MM.1S (cell line): Measurements from ENCODE around the gene TMCO4.

Source experiments
- DNase-seq: peaks from one replicate; pipeline ENCODE4 v3.0.0-alpha.2; 2015
- H2AFZ ChIP-seq: fragments of 300-600 bp; sonication (generic); 2 replicates; pipeline ENCODE4 v1.6.0; 2016; ENCODE audit warnings: antibody characterized with exemption, low read length
- H3F3A ChIP-seq: fragments of 300-600 bp; sonication (generic); 2 replicates; pipeline ENCODE4 v1.6.1; 2016; ENCODE audit warnings: mild to moderate bottlenecking, antibody characterized with exemption, low read length, moderate library complexity, mixed read lengths; ENCODE audit not compliant: insufficient read depth
- H3K27ac ChIP-seq: fragments of 300-600 bp; sonication (generic); 2 replicates; pipeline ENCODE4 v1.5.1; 2016; ENCODE audit warnings: mild to moderate bottlenecking, low read length
- H3K27me3 ChIP-seq: fragments of 300-600 bp; sonication (generic); replicated peaks from 2 replicates; pipeline ENCODE4 v1.6.0; 2016; ENCODE audit warnings: low read length; ENCODE audit not compliant: insufficient read depth
- H3K36me3 ChIP-seq: fragments of 300-600 bp; sonication (generic); replicated peaks from 2 replicates; pipeline ENCODE4 v1.6.1; 2016; ENCODE audit warnings: mild to moderate bottlenecking, low read length, mixed read lengths; ENCODE audit not compliant: insufficient read depth
- H3K4me1 ChIP-seq: fragments of 300-600 bp; sonication (generic); 2 replicates; pipeline ENCODE4 v1.6.1; 2016; ENCODE audit warnings: low read length, mixed read lengths
- H3K4me2 ChIP-seq: fragments of 300-600 bp; sonication (generic); 2 replicates; pipeline ENCODE4 v1.6.0; 2016; ENCODE audit warnings: low read depth, low read length
- H3K4me3 ChIP-seq: fragments of 300-600 bp; sonication (generic); 2 replicates; pipeline ENCODE4 v1.5.1; 2016; ENCODE audit warnings: low read length, mixed read lengths
- H3K79me2 ChIP-seq: fragments of 300-600 bp; sonication (generic); 2 replicates; pipeline ENCODE4 v1.6.1; 2016; ENCODE audit warnings: mixed run types, low read length, mixed read lengths
- H3K9ac ChIP-seq: fragments of 300-600 bp; sonication (generic); 2 replicates; pipeline ENCODE4 v1.6.1; 2016; ENCODE audit warnings: low read length, mixed read lengths
- H3K9me2 ChIP-seq: fragments of 300-600 bp; sonication (generic); replicated peaks from 2 replicates; pipeline ENCODE4 v1.6.1; 2016; ENCODE audit warnings: mild to moderate bottlenecking, low read length, mixed read lengths; ENCODE audit not compliant: insufficient read depth
- H3K9me3 ChIP-seq: fragments of 300-600 bp; sonication (generic); replicated peaks from 2 replicates; pipeline ENCODE4 v1.6.1; 2016; ENCODE audit warnings: mild to moderate bottlenecking, low read length, mixed read lengths; ENCODE audit not compliant: insufficient read depth
- H4K20me1 ChIP-seq: fragments of 300-600 bp; sonication (generic); 2 replicates; pipeline ENCODE4 v1.6.1; 2016; ENCODE audit warnings: mild to moderate bottlenecking, low read length, moderate library complexity, mixed read lengths; ENCODE audit not compliant: insufficient read depth
- CTCF ChIP-seq: fragments of 300-600 bp; sonication (generic); IDR thresholded peaks from 2 replicates; pipeline ENCODE4 v1.5.1; 2016; ENCODE audit warnings: antibody characterized with exemption, low read length, mixed read lengths
- EZH2 ChIP-seq: fragments of 300-600 bp; sonication (generic); optimal IDR thresholded peaks from 2 replicates; pipeline ENCODE3; 2017; ENCODE audit warnings: low read depth, mild to moderate bottlenecking, antibody characterized with exemption, low read length, mixed read lengths
- EZH2phosphoT487 ChIP-seq: fragments of 300-600 bp; sonication (generic); IDR thresholded peaks from 2 replicates; pipeline ENCODE4 v1.6.1; 2018; ENCODE audit warnings: antibody characterized with exemption, low read length

The TMCO4 gene

GRCh38 chr1:19744335-19744743 is 55.4 kb downstream of the TMCO4 start:
- Histone ChIP-seq H3F3A (no peaks in the 10 kb centered on the region), H3K27me3 (no peaks in the 10 kb centered on the region), H3K9me2 (no peaks in the 10 kb centered on the region), H3K9me3 (no peaks in the 10 kb centered on the region), H3K9ac (no peak overlapping the region), H3K79me2 (no peaks in the 10 kb centered on the region), H3K4me1 (no peaks in the 10 kb centered on the region), H3K36me3 (no peaks in the 10 kb centered on the region), H4K20me1 (no peaks in the 10 kb centered on the region), H3K27ac (no peak overlapping the region), H3K4me2 (no peak overlapping the region), H3K4me3 (no peak overlapping the region), H2AFZ (no peak overlapping the region)
- DNase-seq: no peak
- TF ChIP-seq EZH2phosphoT487 (no peak), EZH2 (no peak), CTCF (no peak)

- Histone ChIP-seq H3K4me3 (no peak overlapping the region), H2AFZ (no peak overlapping the region), H3K4me1 (no peaks in the 10 kb centered on the region), H3K79me2 (no peaks in the 10 kb centered on the region), H3K9me3 (no peaks in the 10 kb centered on the region), H3K27me3 (no peaks in the 10 kb centered on the region), H3K4me2 (no peak overlapping the region), H3K27ac (no peak overlapping the region), H3F3A (no peaks in the 10 kb centered on the region), H3K36me3 (no peaks in the 10 kb centered on the region), H3K9ac (no peak overlapping the region), H3K9me2 (no peaks in the 10 kb centered on the region), H4K20me1 (no peaks in the 10 kb centered on the region)
- TF ChIP-seq EZH2phosphoT487: no peak
- TF ChIP-seq CTCF: no peak
- TF ChIP-seq EZH2: no peak
- no peak for DNase-seq
Measured at GRCh38 chr1:19743793-19744192, 55.9 kb downstream of the TMCO4 start.

GRCh38 chr1:19743180-19743579 is 56.5 kb downstream of the TMCO4 start:
- no peak for TF ChIP-seq EZH2phosphoT487
- TF ChIP-seq CTCF: no peak
- no peak for TF ChIP-seq EZH2
- Histone ChIP-seq H3K36me3 (no peaks in the 10 kb centered on the region), H3K27ac (no peak overlapping the region), H3K79me2 (no peaks in the 10 kb centered on the region), H4K20me1 (no peaks in the 10 kb centered on the region), H3F3A (no peaks in the 10 kb centered on the region), H3K4me1 (no peaks in the 10 kb centered on the region), H3K9ac (no peak overlapping the region), H2AFZ (no peak overlapping the region), H3K4me2 (no peak overlapping the region), H3K4me3 (no peak overlapping the region), H3K9me3 (no peaks in the 10 kb centered on the region), H3K9me2 (no peaks in the 10 kb centered on the region), H3K27me3 (no peaks in the 10 kb centered on the region)
- no peak for DNase-seq
